SU-DHL-6 (cell line): Measurements from ENCODE around the gene PARVB.

Source experiments
- H2AFZ ChIP-seq: fragments of 200-600 bp; sonication (generic); 2 replicates; pipeline ENCODE4 v1.6.1; 2014; ENCODE audit warnings: low read depth, mild to moderate bottlenecking, moderate library complexity, mixed read lengths, antibody characterized with exemption, low read length; ENCODE audit not compliant: severe bottlenecking
- H3F3A ChIP-seq: fragments of 200-600 bp; shearing (Covaris generic); 2 replicates; pipeline ENCODE4 v1.6.0; 2016; ENCODE audit warnings: antibody characterized with exemption, mild to moderate bottlenecking; ENCODE audit not compliant: insufficient read depth
- H3K27ac ChIP-seq: fragments of 200-600 bp; sonication (generic); 2 replicates; pipeline ENCODE4 v1.5.1; 2016; ENCODE audit warnings: low read depth, mild to moderate bottlenecking, low read length, moderate library complexity, mixed read lengths
- H3K27me3 ChIP-seq: fragments of 200-600 bp; sonication (generic), shearing (Covaris generic); 2 replicates; pipeline ENCODE4 v1.6.0; 2014; ENCODE audit warnings: mild to moderate bottlenecking, low read length
- H3K36me3 ChIP-seq: fragments of 200-600 bp; sonication (generic); 2 replicates; pipeline ENCODE4 v1.6.1; 2014; ENCODE audit warnings: mild to moderate bottlenecking, low read length, mixed read lengths
- H3K4me2 ChIP-seq: fragments of 300-600, 200-600 bp; shearing (Covaris generic), sonication (generic); 2 replicates; pipeline ENCODE4 v1.6.0; 2014; ENCODE audit warnings: low read length, low read depth, mild to moderate bottlenecking; ENCODE audit not compliant: poor library complexity, severe bottlenecking
- H3K4me3 ChIP-seq: fragments of 200-600 bp; sonication (generic); 2 replicates; pipeline ENCODE4 v1.5.1; 2014; ENCODE audit warnings: antibody characterized with exemption, low read length, mild to moderate bottlenecking, mixed read lengths; ENCODE audit not compliant: insufficient read depth, poor library complexity, severe bottlenecking
- H3K79me2 ChIP-seq: fragments of 200-600 bp; sonication (generic); 2 replicates; pipeline ENCODE4 v1.6.1; 2014; ENCODE audit warnings: mild to moderate bottlenecking, low read length, moderate library complexity; ENCODE audit not compliant: insufficient read depth
- H3K9ac ChIP-seq: fragments of 200-600 bp; sonication (generic); 2 replicates; pipeline ENCODE4 v1.7.0; 2014; ENCODE audit warnings: mild to moderate bottlenecking, low read length
- H3K9me2 ChIP-seq: fragments of 200-600 bp; sonication (generic); replicated peaks from 2 replicates; pipeline ENCODE4 v1.6.1; 2014; ENCODE audit warnings: low read length; ENCODE audit not compliant: insufficient read depth
- H3K9me3 ChIP-seq: fragments of 200-600 bp; sonication (generic); 2 replicates; pipeline ENCODE4 v1.6.1; 2014; ENCODE audit warnings: low read length, mixed read lengths; ENCODE audit not compliant: insufficient read depth
- H4K20me1 ChIP-seq: fragments of 200-600 bp; sonication (generic); 2 replicates; pipeline ENCODE4 v1.6.1; 2014; ENCODE audit warnings: low read depth, mild to moderate bottlenecking, antibody characterized with exemption, low read length, moderate library complexity, mixed read lengths
- EZH2phosphoT487 ChIP-seq: fragments of 200-600 bp; sonication (generic), shearing (Covaris generic); conservative IDR thresholded peaks from 2 replicates; pipeline ENCODE4 v1.6.1; 2018; ENCODE audit warnings: mild to moderate bottlenecking, antibody characterized with exemption, low read length, moderate library complexity, mixed read lengths
- TF ChIP-seq, protein P1 (sequence below): fragments of 200-600 bp; sonication (generic); IDR thresholded peaks from one replicate; pipeline ENCODE4 v1.5.1; 2017; ENCODE audit warnings: antibody characterized with exemption, mild to moderate bottlenecking, low read length, moderate library complexity; ENCODE audit not compliant: insufficient read depth, poor library complexity, severe bottlenecking

Gene PARVB

GRCh38 chr22:44098966-44099530, 74.9 kb downstream of the PARVB start:
- TF ChIP-seq EZH2phosphoT487, result no peak
- TF ChIP-seq, protein P1, sequence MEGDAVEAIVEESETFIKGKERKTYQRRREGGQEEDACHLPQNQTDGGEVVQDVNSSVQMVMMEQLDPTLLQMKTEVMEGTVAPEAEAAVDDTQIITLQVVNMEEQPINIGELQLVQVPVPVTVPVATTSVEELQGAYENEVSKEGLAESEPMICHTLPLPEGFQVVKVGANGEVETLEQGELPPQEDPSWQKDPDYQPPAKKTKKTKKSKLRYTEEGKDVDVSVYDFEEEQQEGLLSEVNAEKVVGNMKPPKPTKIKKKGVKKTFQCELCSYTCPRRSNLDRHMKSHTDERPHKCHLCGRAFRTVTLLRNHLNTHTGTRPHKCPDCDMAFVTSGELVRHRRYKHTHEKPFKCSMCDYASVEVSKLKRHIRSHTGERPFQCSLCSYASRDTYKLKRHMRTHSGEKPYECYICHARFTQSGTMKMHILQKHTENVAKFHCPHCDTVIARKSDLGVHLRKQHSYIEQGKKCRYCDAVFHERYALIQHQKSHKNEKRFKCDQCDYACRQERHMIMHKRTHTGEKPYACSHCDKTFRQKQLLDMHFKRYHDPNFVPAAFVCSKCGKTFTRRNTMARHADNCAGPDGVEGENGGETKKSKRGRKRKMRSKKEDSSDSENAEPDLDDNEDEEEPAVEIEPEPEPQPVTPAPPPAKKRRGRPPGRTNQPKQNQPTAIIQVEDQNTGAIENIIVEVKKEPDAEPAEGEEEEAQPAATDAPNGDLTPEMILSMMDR, result no peak
- no peak overlapping the region for H3K4me2 ChIP-seq
- H3K79me2 ChIP-seq, result no peaks in the 10 kb centered on the region
- no peaks in the 10 kb centered on the region for H3K9me2 ChIP-seq
- H3K4me3 ChIP-seq, result no peak overlapping the region
- no peaks in the 10 kb centered on the region for H3F3A ChIP-seq
- H3K27me3 ChIP-seq, result no peaks in the 10 kb centered on the region
- H3K36me3 ChIP-seq, result no peaks in the 10 kb centered on the region
- no peak overlapping the region for H3K9ac ChIP-seq
- no peaks in the 10 kb centered on the region for H4K20me1 ChIP-seq
- no peak overlapping the region for H2AFZ ChIP-seq
- H3K27ac ChIP-seq, result no peak overlapping the region
- H3K9me3 ChIP-seq, result no peaks in the 10 kb centered on the region

DNA sequence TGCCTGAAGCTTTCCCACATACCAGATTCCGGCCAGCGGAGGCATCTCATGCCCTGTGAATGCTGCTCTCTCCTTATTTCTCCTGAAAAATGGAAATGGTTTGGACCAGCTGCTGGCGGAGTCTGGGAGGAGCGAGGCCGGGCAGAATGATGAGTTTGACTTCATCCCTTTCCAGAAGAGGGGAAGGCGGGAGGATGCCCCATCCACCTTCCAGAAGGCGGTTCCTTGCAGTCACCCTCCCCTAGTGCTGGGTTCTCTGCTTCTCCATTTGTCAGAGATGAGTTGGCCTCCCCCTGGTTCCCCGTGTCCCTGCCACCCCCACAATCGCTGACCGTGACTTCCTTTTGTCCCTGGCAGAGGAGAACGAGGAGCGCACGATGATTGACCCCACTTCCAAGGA, 75.6 kb downstream of the PARVB start:
- H4K20me1 ChIP-seq, result no peaks in the 10 kb centered on the region
- H3K4me2 ChIP-seq, result no peak overlapping the region
- no peaks in the 10 kb centered on the region for H3K27me3 ChIP-seq
- no peaks in the 10 kb centered on the region for H3F3A ChIP-seq
- H3K9me2 ChIP-seq, result no peaks in the 10 kb centered on the region
- H3K36me3 ChIP-seq, result no peaks in the 10 kb centered on the region
- TF ChIP-seq, protein P1, result no peak
- no peak for TF ChIP-seq EZH2phosphoT487
- no peak overlapping the region for H3K4me3 ChIP-seq
- no peaks in the 10 kb centered on the region for H3K79me2 ChIP-seq
- no peaks in the 10 kb centered on the region for H3K9me3 ChIP-seq
- no peak overlapping the region for H3K27ac ChIP-seq
- no peak overlapping the region for H2AFZ ChIP-seq
- H3K9ac ChIP-seq, result no peak overlapping the region

DNA sequence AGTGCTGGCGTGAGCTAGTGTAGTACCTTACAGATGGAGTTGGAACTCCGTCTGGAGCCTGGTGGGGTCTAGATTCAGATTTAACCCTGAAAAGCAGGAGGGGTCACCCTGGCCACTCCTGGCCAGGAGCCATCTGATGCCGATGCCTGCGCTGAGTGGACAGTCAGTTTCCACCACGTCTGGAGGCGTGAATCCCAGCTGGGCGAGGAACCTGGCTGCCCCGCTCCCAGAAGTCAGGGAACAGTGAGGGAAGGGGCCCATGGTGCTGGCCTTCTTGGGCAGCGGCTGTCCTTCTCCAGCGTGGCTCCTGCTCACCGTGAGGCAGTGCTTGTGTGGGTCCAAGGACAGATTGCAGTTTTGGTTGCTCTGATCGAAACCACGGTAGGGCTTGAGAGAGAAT, 76.3 kb downstream of the PARVB start:
- Histone ChIP-seq H3K4me3 (no peak overlapping the region), H3K36me3 (no peaks in the 10 kb centered on the region), H3K27ac (no peak overlapping the region), H3K79me2 (no peaks in the 10 kb centered on the region), H3F3A (no peaks in the 10 kb centered on the region), H3K9ac (no peak overlapping the region), H3K9me3 (no peaks in the 10 kb centered on the region), H3K4me2 (no peak overlapping the region), H2AFZ (no peak overlapping the region), H3K9me2 (no peaks in the 10 kb centered on the region), H4K20me1 (no peaks in the 10 kb centered on the region), H3K27me3 (no peaks in the 10 kb centered on the region)
- no peak for TF ChIP-seq EZH2phosphoT487
- TF ChIP-seq, protein P1, result no peak

DNA sequence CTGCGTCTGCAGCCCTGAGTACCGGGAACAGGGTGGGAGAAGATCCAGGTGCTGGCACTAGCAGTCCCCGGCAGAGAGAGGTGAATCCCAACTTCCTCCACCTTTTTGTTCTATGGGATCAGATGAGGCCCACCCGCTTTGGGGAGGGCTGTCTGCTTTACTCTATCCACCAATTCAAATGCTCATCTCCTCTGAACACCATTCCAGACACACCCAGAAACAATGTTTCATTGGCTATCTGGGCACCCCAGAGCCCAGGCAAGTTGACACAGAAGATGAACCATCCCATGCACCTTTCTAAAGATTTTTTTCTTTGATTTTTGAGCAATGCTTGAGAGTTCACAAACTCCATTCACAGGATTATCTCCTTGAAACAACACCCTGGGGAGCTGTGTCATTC, 78.0 kb downstream of the PARVB start:
- Histone ChIP-seq H3F3A (no peaks in the 10 kb centered on the region), H3K4me3 (no peak overlapping the region), H3K9me2 (no peaks in the 10 kb centered on the region)

More for the DNA sequence above, 78.0 kb downstream of the PARVB start:
- Histone ChIP-seq H3K9me3 (no peaks in the 10 kb centered on the region), H3K4me2 (no peak overlapping the region), H3K36me3 (no peaks in the 10 kb centered on the region), H3K27ac (no peak overlapping the region), H3K79me2 (no peaks in the 10 kb centered on the region), H3K27me3 (no peaks in the 10 kb centered on the region), H4K20me1 (no peaks in the 10 kb centered on the region), H3K9ac (no peak overlapping the region), H2AFZ (no peak overlapping the region)
- TF ChIP-seq, protein P1, result no peak
- TF ChIP-seq EZH2phosphoT487, result no peak
